Measurements from ENCODE around the gene CFAP69.
"Not testable (repeated sequence)": the region's sequence is repeated elsewhere in the genome, so short reads cannot be mapped to it uniquely, and the experiment has no call there.

Gene CFAP69

GRCh38 chr7:90233569-90233968 is 11.4 kb upstream of the CFAP69 start:
- DNase-seq (ENCODE audit: low read depth): no peak

- DNase-seq (ENCODE audit: low read depth): no peak
Measured at GRCh38 chr7:90236721-90237289, 8.2 kb upstream of the CFAP69 start.

- no peak for DNase-seq (ENCODE audit: low read depth)
Measured at GRCh38 chr7:90238022-90238421, 7.0 kb upstream of the CFAP69 start.

- no peak for DNase-seq (ENCODE audit: low read depth)
Measured at GRCh38 chr7:90238583-90238982, 6.4 kb upstream of the CFAP69 start.

- no peak for DNase-seq (ENCODE audit: low read depth)
Measured at GRCh38 chr7:90239050-90239449, 5.9 kb upstream of the CFAP69 start.

GRCh38 chr7:90239625-90240228 is 5.2 kb upstream of the CFAP69 start:
- no peak for DNase-seq (ENCODE audit: low read depth)

- DNase-seq (ENCODE audit: low read depth): no peak
Measured at GRCh38 chr7:90242369-90243168, 2.4 kb upstream of the CFAP69 start.

GRCh38 chr7:90243556-90243955 is 1.4 kb upstream of the CFAP69 start:
- no peak for DNase-seq (ENCODE audit: low read depth)

- DNase-seq (ENCODE audit: low read depth): no peak
Measured at GRCh38 chr7:90244565-90244908, 437 bp upstream of the CFAP69 start.

GRCh38 chr7:90246171-90246570 is 1.2 kb downstream of the CFAP69 start:
- no peak for DNase-seq (ENCODE audit: low read depth)

- no peak for DNase-seq (ENCODE audit: low read depth)
Measured at GRCh38 chr7:90248706-90249105, 3.7 kb downstream of the CFAP69 start.

- no peak for DNase-seq (ENCODE audit: low read depth)
Measured at GRCh38 chr7:90250601-90251303, 5.8 kb downstream of the CFAP69 start.

GRCh38 chr7:90251304-90251635 is 6.3 kb downstream of the CFAP69 start:
- DNase-seq (ENCODE audit: low read depth): no peak

GRCh38 chr7:90256011-90256410 is 11.0 kb downstream of the CFAP69 start:
- not testable (repeated sequence) for DNase-seq (ENCODE audit: low read depth)

GRCh38 chr7:90256778-90257177 is 11.8 kb downstream of the CFAP69 start:
- no peak for DNase-seq (ENCODE audit: low read depth)

GRCh38 chr7:90261441-90261840 is 16.5 kb downstream of the CFAP69 start:
- DNase-seq (ENCODE audit: low read depth): no peak

GRCh38 chr7:90262438-90262837 is 17.5 kb downstream of the CFAP69 start:
- no peak for DNase-seq (ENCODE audit: low read depth)

GRCh38 chr7:90266808-90267207 is 21.8 kb downstream of the CFAP69 start:
- DNase-seq (ENCODE audit: low read depth): no peak

GRCh38 chr7:90267263-90267858 is 22.4 kb downstream of the CFAP69 start:
- DNase-seq (ENCODE audit: low read depth): no peak

GRCh38 chr7:90269163-90269562 is 24.2 kb downstream of the CFAP69 start:
- no peak for DNase-seq (ENCODE audit: low read depth)

GRCh38 chr7:90270431-90271178 is 25.6 kb downstream of the CFAP69 start:
- no peak for DNase-seq (ENCODE audit: low read depth)

GRCh38 chr7:90271753-90272152 is 26.8 kb downstream of the CFAP69 start:
- DNase-seq (ENCODE audit: low read depth): no peak

Measured in stimulated activated CD8-positive, alpha-beta memory T cell treated with anti-CD3 and anti-CD28 coated beads, Interleukin-12 subunit alpha, Interleukin-12 subunit beta, amount 100 ng/mL, for 1 hour (primary cell).